GM19328 (cell line): Measurements from ENCODE around the gene MYO3A.
"Not testable (repeated sequence)": the region's sequence is repeated elsewhere in the genome, so short reads cannot be mapped to it uniquely, and the experiment has no call there.

Source experiments
- ATAC-seq: cut with Tn5 transposase; IDR thresholded peaks from one replicate; pipeline ENCODE4 v1.9.1; 2021; ENCODE audit warnings: mild to moderate bottlenecking, moderate library complexity; ENCODE audit not compliant: unreplicated experiment

The MYO3A gene

DNA sequence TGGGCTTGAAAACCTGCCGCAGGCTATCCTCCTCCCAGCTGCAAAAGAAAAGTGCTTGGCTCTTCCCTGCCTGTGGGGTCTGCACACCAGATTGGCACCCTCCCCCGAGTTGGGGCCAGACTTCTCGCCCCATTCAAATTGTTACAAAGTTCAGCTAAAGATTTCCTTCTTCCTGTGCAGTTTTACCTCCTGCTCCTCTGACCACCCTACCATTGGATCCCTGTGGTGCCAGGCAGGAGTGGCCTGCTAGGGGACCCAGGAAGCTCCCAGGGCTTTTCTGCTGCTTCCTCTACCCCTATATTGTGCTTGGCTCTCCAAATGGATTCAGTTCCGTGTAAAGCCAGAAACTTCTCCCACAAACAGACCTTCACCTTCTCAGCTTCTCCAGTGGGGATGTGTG is 147.4 kb downstream of the MYO3A start:
- no peak for ATAC-seq

DNA sequence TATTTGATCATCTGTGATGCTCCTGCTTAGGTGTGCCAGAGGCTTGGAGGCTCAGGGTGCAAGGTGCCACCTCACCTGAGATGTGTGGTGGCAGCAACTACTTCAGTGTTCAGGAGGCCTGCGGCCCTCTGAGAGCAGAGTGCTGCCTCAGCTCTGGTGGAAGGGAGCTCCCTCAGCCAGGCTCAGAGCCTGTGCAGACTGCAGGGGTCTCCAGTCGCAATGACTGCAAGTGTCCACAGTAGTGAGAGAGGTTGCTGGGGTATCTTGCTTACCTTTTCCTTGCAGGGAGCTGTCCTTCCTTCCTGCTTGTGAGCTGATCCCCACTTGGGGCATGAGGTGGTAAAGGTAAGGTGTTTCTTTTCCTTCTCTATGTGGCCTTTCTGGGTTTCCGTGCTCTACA is 151.5 kb downstream of the MYO3A start:
- ATAC-seq: no peak

DNA sequence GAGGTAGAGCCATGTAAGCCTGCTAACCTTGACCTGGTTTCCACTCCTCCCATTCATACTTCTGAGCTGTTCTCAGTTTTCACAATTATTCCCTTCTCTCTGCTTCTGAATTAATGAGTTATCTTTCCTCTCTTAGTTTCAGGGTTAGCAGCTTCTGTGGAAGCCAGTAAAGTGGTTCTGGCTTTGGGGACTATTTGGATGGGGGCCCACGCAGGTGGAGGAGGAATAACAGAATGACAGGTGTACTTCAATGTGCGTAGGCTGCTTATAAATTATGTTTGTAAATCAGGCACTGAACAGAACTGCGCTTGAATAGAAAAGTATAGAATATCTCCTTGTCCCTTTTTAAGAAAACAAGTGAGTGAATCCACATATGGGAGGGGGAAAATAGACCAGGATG is 153.6 kb downstream of the MYO3A start:
- no peak for ATAC-seq

DNA sequence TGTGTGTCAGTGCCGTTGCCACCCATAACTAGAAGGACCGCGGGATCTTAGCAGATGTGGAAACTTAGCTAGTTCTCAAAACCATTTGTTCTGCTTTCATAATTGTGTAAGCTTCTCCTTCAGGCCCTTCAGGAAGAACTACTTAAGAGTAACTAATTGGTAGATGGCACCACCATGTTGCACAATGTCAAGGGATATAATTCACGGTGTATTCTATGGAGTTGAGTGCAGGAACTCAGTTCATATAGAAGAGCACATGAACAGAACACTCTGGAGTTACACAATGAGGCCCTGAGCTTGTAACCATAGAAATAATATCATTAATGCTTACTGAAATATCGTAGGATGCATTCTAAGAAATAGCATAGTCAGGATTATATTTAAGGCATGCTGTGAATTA is 156.0 kb downstream of the MYO3A start:
- no peak for ATAC-seq

DNA sequence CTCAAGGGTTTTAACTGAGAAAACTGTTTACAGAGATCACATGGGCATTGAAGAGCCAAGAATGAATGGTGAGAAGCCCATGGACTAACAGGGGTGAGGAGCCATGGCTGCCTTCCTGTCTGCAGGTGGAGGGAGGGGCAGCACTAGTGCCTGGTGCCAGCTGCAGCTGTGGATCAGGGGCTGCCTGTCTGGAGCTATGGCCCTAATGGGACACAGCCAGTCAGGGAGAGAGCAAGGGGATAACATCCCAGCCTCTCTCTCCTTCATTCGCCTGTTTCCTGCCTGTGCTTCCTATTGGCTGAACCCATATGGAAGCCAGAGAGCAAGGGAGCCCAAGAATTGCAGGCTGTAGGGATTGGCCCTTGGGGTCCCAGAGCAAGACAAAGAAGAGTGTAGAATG is 156.7 kb downstream of the MYO3A start:
- no peak for ATAC-seq

DNA sequence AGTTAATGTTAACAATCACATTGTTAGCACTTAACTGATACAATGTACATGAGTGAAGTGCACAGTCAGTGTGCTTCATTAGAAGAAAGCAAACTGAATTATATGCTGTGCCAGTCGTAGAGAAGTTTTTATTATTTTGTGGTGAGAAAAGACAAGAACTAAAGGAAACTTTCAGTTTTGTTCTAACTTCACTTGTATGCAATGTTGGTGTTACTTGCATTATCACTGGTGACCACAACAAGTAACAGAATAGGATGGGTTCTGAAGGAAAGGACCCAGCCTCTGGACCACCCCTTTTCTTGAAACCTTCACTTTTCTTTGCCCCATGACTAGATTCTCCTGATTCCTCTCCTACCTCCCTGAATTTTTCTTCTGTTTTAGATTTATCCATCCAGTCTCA is 159.2 kb downstream of the MYO3A start:
- ATAC-seq: no peak

DNA sequence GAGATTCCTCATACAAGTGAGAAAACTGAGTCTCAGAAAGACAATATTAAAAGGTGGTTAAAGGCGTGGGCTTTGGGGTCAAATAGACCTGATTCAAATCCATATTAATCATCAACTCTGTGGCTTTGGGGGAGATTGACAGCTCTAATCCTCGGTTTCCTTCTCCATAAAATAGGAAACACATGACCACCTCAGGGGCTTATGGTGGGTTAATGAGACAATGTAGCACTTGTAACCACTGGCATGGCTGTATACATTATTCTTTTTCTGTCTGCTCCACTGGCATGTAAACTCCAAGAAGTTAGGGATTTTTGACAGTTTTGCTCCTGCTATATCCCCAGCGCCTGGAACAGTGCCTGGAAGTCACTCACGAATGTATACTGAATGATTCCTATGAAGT is 161.8 kb downstream of the MYO3A start:
- ATAC-seq: no peak

DNA sequence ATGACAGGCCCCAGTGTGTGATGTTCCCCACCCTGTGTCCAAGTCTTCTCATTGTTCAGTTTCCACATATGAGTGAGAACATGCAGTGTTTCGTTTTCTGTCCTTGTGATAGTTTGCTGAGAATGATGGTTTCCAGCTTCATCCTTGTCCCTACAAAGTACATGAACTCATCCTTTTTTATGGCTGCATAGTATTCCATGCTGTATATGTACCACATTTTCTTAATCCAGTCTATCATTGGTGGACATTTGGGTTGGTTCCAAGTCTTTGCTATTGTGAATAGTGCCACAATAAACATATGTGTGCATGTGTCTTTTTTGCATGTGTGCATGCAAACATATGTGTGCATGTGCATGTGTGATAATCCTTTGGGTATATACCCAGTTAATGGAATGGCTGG is 163.5 kb downstream of the MYO3A start:
- not testable (repeated sequence) for ATAC-seq

DNA sequence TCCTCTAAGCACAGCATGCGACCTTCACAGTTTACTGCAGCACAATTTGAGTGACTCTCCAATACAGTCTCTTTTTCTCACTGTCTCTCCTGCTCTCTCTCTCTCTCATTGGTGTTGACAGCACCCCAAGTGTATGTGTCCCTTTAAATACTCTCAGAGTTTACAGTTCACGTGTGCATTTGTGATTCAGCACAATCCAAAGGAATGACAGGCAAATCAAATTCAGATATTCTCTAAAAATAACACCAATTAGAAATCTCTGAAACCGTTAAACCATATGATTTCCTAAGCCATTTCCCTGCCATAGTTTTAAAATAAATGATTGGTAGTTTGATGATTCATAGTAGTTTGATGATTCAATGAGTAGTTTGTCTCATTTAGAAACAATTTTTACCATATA is 178.5 kb downstream of the MYO3A start:
- ATAC-seq: no peak

DNA sequence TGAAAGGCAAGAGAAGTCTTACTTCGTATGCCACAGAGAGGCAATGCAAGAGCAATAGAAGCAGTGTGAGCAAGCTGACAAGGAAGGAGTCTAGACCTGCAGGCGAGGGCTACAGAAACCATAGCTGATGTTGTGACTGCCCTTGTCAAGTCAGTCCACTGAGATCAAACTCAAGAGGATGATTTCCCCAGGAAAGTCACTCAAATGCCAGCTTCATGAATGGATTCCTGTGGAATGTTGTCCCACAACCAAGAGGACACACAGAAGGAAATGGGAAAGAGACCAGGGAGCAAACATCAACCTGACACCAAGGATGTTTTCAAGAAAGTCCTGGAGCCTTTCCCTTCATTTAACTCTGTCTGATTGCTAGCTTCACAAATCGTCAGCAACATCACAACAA is 204.6 kb downstream of the MYO3A start:
- no peak for ATAC-seq

DNA sequence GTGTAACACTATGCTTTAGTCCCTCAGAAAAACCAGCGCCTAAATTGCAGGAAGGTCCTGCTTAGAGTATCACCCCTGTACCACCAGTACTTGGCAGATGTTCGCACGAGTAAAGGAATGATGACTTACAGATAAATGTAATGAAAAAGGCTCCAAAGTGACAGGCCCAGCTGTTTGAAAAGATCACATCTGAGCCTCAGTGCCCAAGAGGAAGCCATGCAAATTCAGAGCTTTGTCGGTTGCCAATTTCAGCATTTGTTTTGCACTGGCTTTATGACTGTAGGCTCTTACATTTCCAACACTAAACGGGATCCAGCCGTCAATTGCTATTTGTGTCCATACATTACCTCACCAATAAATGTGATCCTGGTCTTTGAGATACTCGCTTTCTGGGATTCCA is 222.0 kb downstream of the MYO3A start:
- no peak for ATAC-seq

DNA sequence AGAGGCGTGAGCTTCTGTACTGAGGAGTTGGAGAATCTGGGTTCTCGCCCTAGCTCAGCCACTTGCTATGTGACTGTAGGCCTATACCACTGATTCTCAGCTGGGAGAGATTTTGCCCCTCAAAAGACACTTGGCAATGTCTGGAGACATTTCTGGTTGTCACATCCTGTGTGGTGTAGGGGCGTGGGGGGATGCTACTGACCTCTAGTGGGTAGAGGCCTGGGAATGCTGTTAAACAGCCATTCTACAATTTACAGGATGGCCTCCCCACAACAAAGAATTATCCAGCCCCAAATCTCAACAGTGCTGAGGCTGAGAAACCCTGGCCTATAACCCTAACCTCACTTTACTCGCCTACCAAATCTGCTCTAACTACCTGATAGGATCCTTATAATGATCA is 223.7 kb downstream of the MYO3A start:
- no peak for ATAC-seq

DNA sequence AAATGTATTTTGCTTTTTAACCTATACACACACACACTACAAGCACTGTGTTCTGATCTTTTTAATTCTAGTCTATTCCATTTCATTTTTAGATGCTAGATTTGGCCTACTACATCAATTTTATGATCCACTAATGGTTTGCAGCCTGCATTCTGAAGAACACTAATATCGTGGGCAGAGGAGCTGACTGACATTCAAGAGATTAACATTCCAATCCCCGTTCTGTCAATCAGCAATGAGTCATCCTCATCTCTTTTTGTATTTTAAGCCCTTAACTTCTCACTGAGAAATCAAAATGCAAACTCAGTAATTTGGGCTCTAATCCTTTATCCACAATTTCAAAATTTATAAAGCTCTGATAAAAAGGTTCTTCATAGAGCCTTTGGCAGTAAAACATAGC is 235.4 kb downstream of the MYO3A start:
- ATAC-seq: no peak

DNA sequence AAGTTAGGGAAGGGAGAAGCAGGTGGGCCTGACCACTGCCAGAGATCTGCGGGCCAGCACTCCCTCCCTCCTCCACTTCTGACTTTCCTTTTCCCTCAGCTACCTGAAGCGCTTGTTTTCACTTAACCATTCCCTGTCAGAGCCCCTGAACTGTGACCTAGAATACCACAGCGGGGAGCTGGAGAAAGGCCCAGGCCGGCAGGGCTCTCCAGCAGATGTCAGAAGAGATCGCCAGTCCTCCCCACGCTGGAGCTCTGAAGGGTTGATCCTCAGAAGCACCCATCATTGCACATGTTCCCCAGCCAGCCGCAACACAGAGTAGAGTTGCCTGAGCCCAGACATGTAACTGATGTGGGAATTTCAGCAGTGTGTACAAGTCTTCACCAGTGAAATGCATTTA is 238.1 kb downstream of the MYO3A start:
- ATAC-seq: no peak

DNA sequence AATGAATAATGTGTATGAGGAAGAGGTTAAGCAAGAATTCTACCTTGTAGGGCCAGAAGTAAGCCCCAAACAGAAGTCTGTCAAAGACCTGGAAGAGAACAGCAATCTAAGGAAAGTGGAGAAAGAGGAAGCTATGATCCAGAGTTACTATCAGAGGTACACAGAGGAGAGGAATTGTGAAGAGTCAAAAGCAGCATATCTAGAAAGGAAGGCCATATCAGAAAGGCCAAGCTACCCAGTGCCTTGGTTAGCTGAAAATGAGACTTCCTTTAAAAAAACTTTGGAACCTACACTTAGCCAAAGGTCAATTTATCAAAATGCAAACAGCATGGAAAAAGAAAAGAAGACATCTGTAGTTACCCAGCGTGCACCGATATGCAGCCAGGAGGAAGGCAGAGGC is 239.8 kb downstream of the MYO3A start:
- no peak for ATAC-seq

DNA sequence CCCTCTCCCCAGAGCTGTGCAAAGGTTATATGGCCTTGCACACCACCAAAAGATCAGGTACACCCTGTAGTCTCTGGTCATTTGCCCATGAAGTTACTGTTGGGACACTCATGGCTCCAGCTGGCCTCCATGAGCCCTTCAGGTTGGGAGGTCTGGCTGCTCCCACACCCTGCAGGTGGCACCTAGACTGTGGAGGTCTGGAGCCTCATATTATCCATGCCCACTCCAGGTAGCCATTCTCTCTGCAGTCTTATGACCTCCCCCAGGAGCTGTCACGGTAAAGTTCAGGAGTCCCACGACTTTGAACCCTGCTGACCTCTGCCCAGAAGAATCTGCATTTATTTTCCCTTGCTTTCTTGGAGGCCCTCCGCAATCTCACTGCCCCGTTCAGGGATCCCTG is 243.3 kb downstream of the MYO3A start:
- no peak for ATAC-seq

DNA sequence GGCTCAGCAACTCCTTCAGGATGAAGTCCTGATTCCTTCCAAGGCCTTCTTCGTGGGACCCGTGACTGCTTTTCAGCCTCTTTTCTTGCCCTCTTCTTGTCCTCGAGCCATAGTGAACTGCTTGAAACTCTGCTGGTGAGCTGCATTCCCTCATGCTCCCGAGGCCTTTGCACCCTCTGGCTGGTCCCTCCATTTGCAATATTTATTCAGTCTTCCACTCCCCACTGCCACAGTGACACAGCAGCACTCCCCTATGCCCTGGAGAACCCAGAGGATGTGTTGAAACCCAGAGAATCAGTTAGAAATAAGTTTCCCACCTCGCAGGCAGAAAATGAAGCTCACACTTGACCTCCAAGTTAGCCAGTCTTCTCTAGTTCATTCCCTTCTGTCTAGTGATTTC is 260.2 kb downstream of the MYO3A start:
- no peak for ATAC-seq

DNA sequence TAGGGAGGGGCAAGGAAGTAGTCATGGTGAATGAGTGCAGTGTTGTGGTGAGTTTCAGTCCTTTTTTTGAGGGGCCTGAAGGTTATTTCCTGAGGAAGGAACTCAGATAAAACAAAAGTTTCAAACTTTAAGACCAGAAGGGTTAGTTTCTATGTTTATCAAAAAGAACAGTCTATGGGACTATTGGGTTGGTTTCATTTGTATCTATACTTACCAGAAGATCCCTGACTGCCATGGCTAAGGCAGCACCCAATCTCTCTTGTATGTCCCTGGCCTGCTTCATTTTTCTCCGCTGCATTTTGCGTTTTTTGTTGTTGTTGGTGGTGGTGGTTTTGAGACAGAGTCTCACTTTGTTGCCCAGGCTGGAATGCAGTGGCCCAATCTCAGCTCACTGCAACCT is 263.2 kb downstream of the MYO3A start:
- no peak for ATAC-seq

DNA sequence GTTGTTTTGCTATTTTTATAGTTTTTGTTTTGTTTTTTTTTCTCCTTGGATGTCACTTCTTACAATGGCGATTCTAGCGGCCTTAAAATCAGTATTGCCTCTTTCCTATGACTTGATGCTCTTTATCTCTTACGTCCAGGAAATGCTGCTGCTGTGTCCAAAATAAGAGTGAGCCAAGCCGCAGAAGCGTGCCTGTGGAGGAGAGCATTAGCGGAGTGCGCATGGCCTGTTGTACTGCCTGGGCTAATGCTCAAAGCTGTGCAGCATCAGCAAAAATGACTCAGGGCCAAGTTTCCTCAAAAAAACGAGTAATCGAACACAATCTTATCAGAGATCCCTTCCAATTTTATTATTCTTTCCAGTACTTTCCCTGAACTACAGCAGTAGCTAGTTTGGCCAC is 264.1 kb downstream of the MYO3A start:
- ATAC-seq: no peak

DNA sequence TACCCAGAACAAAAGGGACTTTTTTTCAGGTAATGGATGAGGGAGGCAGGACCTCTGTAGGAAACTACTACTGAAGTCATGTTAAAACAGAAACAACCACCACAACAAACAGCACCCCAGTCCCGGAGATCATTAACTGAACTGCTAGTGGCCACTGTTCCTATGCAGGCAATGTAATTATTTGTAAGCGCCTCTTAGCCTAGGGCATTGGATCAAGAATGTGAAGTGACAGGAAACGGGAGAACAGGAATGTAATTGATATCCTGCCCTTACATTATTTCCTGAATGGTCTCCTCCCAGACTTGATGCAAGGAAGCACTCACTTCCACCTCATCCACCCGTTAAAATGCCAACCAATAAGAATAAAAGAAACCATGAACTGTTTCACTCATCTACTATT is 265.8 kb downstream of the MYO3A start:
- no peak for ATAC-seq

DNA sequence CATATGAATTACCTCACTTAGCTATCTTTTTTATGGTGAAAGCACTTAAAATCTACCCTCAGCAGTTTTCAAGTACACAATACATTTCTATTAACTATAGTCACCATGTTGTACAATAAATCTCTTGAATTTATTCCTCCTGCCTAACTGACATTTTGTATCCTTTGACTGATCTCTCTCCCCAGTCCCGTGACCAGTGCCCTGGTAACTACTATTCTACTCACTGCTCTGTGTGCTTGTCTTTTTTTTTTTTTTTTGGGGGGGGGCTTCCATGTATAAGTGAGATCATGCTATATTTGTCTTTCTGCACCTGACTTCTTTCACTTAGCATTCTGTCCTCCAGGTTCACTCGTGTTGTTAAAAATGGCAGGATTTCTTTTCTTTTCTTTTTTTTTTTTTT is 271.2 kb downstream of the MYO3A start:
- ATAC-seq: no peak

DNA sequence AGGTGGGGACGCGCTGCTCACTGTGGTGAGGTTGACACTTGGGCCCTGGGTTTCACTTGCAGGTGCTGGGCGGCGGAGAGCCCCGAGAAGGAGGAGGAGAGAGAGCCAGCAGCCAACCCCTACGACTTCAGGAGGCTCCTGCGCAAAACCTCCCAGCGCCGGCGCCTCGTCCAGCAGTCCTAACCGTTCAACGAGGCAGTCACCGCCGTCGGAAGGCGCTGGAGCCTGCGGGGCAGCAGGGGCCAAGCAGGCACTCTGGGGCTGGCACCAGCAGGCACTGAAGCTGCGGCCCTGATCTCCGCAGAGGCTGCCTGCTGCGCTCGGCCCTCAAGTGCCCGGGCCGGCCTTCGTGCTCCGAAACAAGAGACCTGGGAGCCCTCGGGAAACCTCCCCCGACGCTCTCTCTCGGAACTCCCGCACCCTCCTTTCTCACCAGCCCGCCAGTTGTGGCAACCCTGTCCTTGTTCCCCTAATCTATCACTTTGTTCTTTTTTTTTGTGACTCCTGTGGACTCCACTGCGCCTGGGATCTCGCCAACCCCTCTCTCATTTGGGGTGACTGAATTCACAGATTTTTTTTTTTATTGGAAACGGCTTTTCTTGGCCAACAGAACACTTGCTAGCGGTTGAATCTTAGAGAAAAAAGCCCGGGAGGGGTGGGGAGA is 277.9 kb downstream of the MYO3A start:
- no peak for ATAC-seq

DNA sequence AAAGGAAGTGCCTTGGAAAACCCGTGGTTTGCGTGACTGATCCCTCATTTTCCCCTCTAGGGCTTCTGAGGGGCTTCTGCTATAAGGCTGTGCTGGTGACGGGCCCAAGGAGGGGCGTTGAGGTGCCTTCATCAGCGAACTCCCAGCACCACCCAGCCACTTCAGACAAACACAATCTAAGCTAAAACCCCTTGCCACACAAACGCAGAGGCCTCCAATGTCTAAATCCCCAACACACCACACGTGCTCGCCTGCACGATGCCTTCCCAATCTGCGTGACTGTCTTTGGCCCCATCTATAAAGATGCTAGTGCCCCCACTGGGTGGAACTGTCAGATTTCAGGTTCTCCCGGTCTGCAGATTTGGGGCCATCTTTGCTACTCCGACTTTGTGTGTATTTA is 278.5 kb downstream of the MYO3A start:
- ATAC-seq: no peak
